Skeletal muscle tissue (tissue), 4 donors: ENCODE data around the gene SLC27A6. TPM values are rescaled to one million over a fixed set of nuclear protein-coding genes. Genes with fewer than 3 reads are reported as not detected.
"Not testable (repeated sequence)": the region's sequence is repeated elsewhere in the genome, so short reads cannot be mapped to it uniquely, and the experiment has no call there.

ENCODE experiments used
- H3K27ac ChIP-seq: one replicate; pipeline ENCODE4 v1.7.0; 2013; ENCODE audit warnings: mild to moderate bottlenecking, low read depth, low read length, inconsistent platforms
- H3K27me3 ChIP-seq, 3 donors: one replicate each; pipeline ENCODE4 v1.7.0; 2013; ENCODE audit warnings: low read length in 3 of 3; ENCODE audit not compliant: control insufficient read depth in 3 of 3, insufficient read depth in 3 of 3
- H3K36me3 ChIP-seq, 3 donors: one replicate each; pipeline ENCODE4 v1.7.0; 2013; ENCODE audit warnings: low read length in 3 of 3; ENCODE audit not compliant: control insufficient read depth in 3 of 3, insufficient read depth in 3 of 3
- H3K4me1 ChIP-seq, 3 donors: one replicate each; pipeline ENCODE4 v1.7.0; 2013; ENCODE audit warnings: low read length in 3 of 3, mild to moderate bottlenecking in 3 of 3; ENCODE audit not compliant: control insufficient read depth in 3 of 3, insufficient read depth in 3 of 3
- H3K4me3 ChIP-seq, 3 donors: one replicate each; pipeline ENCODE4 v1.7.0; 2013; ENCODE audit warnings: low read length in 3 of 3
- H3K9ac ChIP-seq, 3 donors: one replicate each; pipeline ENCODE4 v1.7.0; 2013; ENCODE audit warnings: low read length in 3 of 3, mild to moderate bottlenecking in 3 of 3, moderate library complexity in 2 of 3, low read depth in 1 of 3
- H3K9me3 ChIP-seq, 3 donors: one replicate each; pipeline ENCODE4 v1.7.0; 2013; ENCODE audit warnings: low read length in 3 of 3; ENCODE audit not compliant: control insufficient read depth in 3 of 3
- total RNA-seq: library from RNA; depleted of rRNA; stranded (reverse); fragments of >200 nt; gene quantifications from one replicate; pipeline ENCODE4 v1.2.3, GENCODE V29; 2014
- donor health status: Osteomylitis.

Gene SLC27A6
- total RNA-seq, result 1.6 TPM

- H3K27ac ChIP-seq, result no peak within 1 kb of the TSS
- H3K9ac ChIP-seq, result no peak within 1 kb of the TSS
- H3K27me3 ChIP-seq, result peaks cover 8 to 12% (median 11%) of the 10 kb centered on the region in 3 donors
- H3K4me3 ChIP-seq, result peak within 1 kb of the TSS in 1 of 3 donors; percentile 41
- H3K4me1 ChIP-seq, result no peaks in the 10 kb centered on the region
- H3K36me3 ChIP-seq, result no peaks in the 10 kb centered on the region
- H3K9me3 ChIP-seq, result peaks cover 0 to 2% (median 0%) of the 10 kb centered on the region in 3 donors
These were observed at the start of gene SLC27A6 for GRCh38 chr5:128965011-128965637. TSS of gene SLC27A6 (plus strand) at chr5:128965488. CDS start at chr5:128966138, 650 bp downstream.

- no peaks in the 10 kb centered on the region for H3K27me3 ChIP-seq
- no peaks in the 10 kb centered on the region for H3K36me3 ChIP-seq
- no peak overlapping the region for H3K9ac ChIP-seq
- no peaks in the 10 kb centered on the region for H3K9me3 ChIP-seq
- no peak overlapping the region for H3K4me3 ChIP-seq
- H3K4me1 ChIP-seq, result no peaks in the 10 kb centered on the region
- no peak overlapping the region for H3K27ac ChIP-seq
These were observed 45.7 kb upstream of the SLC27A6 start for GRCh38 chr5:128919542-128919941.

- Histone ChIP-seq H3K9me3 (no peaks in the 10 kb centered on the region), H3K36me3 (no peaks in the 10 kb centered on the region), H3K27me3 (no peaks in the 10 kb centered on the region), H3K4me3 (no peak overlapping the region), H3K9ac (no peak overlapping the region), H3K27ac (no peak overlapping the region), H3K4me1 (no peaks in the 10 kb centered on the region)
These were observed 44.7 kb upstream of the SLC27A6 start for GRCh38 chr5:128920345-128921215.

GRCh38 chr5:128924299-128924698 lies 41.0 kb upstream of the SLC27A6 start:
- Histone ChIP-seq H3K36me3 (no peaks in the 10 kb centered on the region), H3K27ac (no peak overlapping the region), H3K4me3 (no peak overlapping the region), H3K9me3 (peaks cover 0 to 3% (median 0%) of the 10 kb centered on the region in 3 donors), H3K4me1 (no peaks in the 10 kb centered on the region), H3K27me3 (no peaks in the 10 kb centered on the region), H3K9ac (no peak overlapping the region)

- Histone ChIP-seq H3K36me3 (no peaks in the 10 kb centered on the region), H3K4me1 (no peaks in the 10 kb centered on the region), H3K4me3 (no peak overlapping the region), H3K9ac (no peak overlapping the region), H3K9me3 (peaks cover 0 to 3% (median 0%) of the 10 kb centered on the region in 3 donors), H3K27ac (no peak overlapping the region), H3K27me3 (no peaks in the 10 kb centered on the region)
These were observed 39.3 kb upstream of the SLC27A6 start for GRCh38 chr5:128925973-128926372.

GRCh38 chr5:128927644-128928043 lies 37.6 kb upstream of the SLC27A6 start:
- Histone ChIP-seq H3K4me3 (no peak overlapping the region), H3K4me1 (no peaks in the 10 kb centered on the region), H3K27me3 (no peaks in the 10 kb centered on the region), H3K27ac (no peak overlapping the region), H3K9me3 (peaks cover 0 to 3% (median 0%) of the 10 kb centered on the region in 3 donors), H3K9ac (no peak overlapping the region), H3K36me3 (no peaks in the 10 kb centered on the region)

GRCh38 chr5:128932232-128932631 lies 33.1 kb upstream of the SLC27A6 start:
- H3K36me3 ChIP-seq, H3K4me3 ChIP-seq, H3K9ac ChIP-seq, H3K27me3 ChIP-seq, H3K9me3 ChIP-seq, H3K27ac ChIP-seq, H3K4me1 ChIP-seq: not testable (repeated sequence)

- H3K4me1 ChIP-seq, H3K36me3 ChIP-seq, H3K9ac ChIP-seq, H3K27me3 ChIP-seq, H3K9me3 ChIP-seq, H3K27ac ChIP-seq, H3K4me3 ChIP-seq: not testable (repeated sequence)
These were observed 22.2 kb upstream of the SLC27A6 start for GRCh38 chr5:128943100-128943499.

- Histone ChIP-seq H3K27me3 (no peaks in the 10 kb centered on the region), H3K36me3 (no peaks in the 10 kb centered on the region), H3K4me3 (no peak overlapping the region), H3K27ac (no peak overlapping the region), H3K9me3 (no peaks in the 10 kb centered on the region), H3K9ac (no peak overlapping the region), H3K4me1 (no peaks in the 10 kb centered on the region)
These were observed 15.3 kb upstream of the SLC27A6 start for GRCh38 chr5:128949847-128950546.

GRCh38 chr5:128951301-128951700 lies 14.0 kb upstream of the SLC27A6 start:
- H3K9ac ChIP-seq, H3K9me3 ChIP-seq, H3K36me3 ChIP-seq, H3K27ac ChIP-seq, H3K4me1 ChIP-seq, H3K27me3 ChIP-seq, H3K4me3 ChIP-seq: not testable (repeated sequence)
